ENCODE measurements around the gene SERINC3. TPM values are rescaled to one million over a fixed set of nuclear protein-coding genes. Genes with fewer than 3 reads are reported as not detected.

Gene SERINC3
- total and polyA plus RNA-seq, 2 donors (not counting 3 experiments of a cell fraction or from before 2014, with no cell fraction given) = 83.7 to 177 TPM

DNA sequence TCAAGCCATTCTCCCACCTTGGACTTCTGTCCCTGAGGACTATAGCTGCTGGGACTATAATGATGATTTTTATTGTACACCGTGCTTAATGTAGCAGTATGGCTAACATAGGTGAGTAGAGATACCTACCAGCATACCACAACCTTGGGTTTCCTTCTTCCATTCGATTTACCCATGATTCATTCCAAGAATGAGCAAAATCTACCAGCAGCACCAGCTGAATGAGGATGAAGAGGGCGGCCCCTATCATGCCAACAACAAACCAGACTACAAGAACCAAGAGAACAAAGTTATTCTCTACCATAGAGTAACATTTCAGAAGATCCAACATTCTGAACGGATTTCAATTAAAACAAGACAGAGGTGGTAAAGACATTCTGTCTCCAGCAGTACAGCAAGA is 12.1 kb downstream of the SERINC3 start:
- CTCF ChIA-PET = interaction anchor here (1.3 kb wide), 1 partner anchor 101 kb away, joined by 4 read pairs; no protein-coding TSS in a partner anchor
- no peak overlapping the region for H3K4me2 ChIP-seq (ENCODE audit: insufficient read depth, low read length)
- DNase-seq (ENCODE audit: low read depth, low spot score) (no peak), FAIRE-seq (no peak)
- no peaks in the 10 kb centered on the region for H3K9me1 ChIP-seq (replicated peaks; ENCODE audit: control insufficient read depth, extremely low read depth, insufficient read depth, low read length)
- peaks cover 6 to 9% of the 10 kb centered on the region in 2 experiments for H3K36me3 ChIP-seq (ENCODE audit: control insufficient read depth in 2 of 2, extremely low read depth in 1 of 2, insufficient read depth in 2 of 2, low read length in 2 of 2)
- TF ChIP-seq JUN (IDR thresholded peaks at IDR 0.05; ENCODE audit: borderline replicate concordance, insufficient read depth, insufficient read length, low read depth) = no peak
- TF ChIP-seq GATA2 (IDR thresholded peaks at IDR 0.05; ENCODE audit: insufficient read depth, insufficient read length, low read depth, low read length) = no peak
- TF ChIP-seq EZH2 (IDR thresholded peaks at IDR 0.05; ENCODE audit: borderline replicate concordance, low read depth, low read length, severe bottlenecking) = no peak
- TF ChIP-seq FOS (IDR thresholded peaks at IDR 0.05; ENCODE audit: borderline replicate concordance, insufficient read depth, low read length) = no peak
- TF ChIP-seq, protein P1, sequence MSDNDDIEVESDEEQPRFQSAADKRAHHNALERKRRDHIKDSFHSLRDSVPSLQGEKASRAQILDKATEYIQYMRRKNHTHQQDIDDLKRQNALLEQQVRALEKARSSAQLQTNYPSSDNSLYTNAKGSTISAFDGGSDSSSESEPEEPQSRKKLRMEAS (IDR thresholded peaks at IDR 0.05; ENCODE audit: insufficient read depth, insufficient read length) = no peak
- TF ChIP-seq, protein P2, sequence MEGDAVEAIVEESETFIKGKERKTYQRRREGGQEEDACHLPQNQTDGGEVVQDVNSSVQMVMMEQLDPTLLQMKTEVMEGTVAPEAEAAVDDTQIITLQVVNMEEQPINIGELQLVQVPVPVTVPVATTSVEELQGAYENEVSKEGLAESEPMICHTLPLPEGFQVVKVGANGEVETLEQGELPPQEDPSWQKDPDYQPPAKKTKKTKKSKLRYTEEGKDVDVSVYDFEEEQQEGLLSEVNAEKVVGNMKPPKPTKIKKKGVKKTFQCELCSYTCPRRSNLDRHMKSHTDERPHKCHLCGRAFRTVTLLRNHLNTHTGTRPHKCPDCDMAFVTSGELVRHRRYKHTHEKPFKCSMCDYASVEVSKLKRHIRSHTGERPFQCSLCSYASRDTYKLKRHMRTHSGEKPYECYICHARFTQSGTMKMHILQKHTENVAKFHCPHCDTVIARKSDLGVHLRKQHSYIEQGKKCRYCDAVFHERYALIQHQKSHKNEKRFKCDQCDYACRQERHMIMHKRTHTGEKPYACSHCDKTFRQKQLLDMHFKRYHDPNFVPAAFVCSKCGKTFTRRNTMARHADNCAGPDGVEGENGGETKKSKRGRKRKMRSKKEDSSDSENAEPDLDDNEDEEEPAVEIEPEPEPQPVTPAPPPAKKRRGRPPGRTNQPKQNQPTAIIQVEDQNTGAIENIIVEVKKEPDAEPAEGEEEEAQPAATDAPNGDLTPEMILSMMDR (IDR thresholded peaks at IDR 0.05; ENCODE audit: extremely low read depth in 1 of 2, insufficient read depth in 1 of 2, low read depth in 1 of 2, low read length in 2 of 2) = no peak
- TF ChIP-seq POLR2A (IDR thresholded peaks at IDR 0.05; ENCODE audit: low read depth, low read length) = no peak
- no peak for TF ChIP-seq POLR2AphosphoS5 (IDR thresholded peaks at IDR 0.05; ENCODE audit: insufficient read depth, low read depth, low read length)
- no peak overlapping the region for H3K4me3 ChIP-seq (replicated peaks in 1 of 3; ENCODE audit: insufficient read depth in 1 of 3, low read depth in 1 of 3, low read length in 3 of 3)
- no peaks in the 10 kb centered on the region for H3K27me3 ChIP-seq (ENCODE audit: control insufficient read depth in 2 of 2, insufficient read depth in 2 of 2, low read length in 2 of 2)
- POLR2A ChIA-PET = no interaction called here
- no peak overlapping the region for H3K27ac ChIP-seq (ENCODE audit: insufficient read depth, low read depth, low read length)
- BruUV-seq (replicated peaks) = no TSS peak
- no peaks in the 10 kb centered on the region for H3K4me1 ChIP-seq (ENCODE audit: control insufficient read depth, extremely low read depth, insufficient read depth, low read length)
- no peak overlapping the region for H3K9ac ChIP-seq (replicated peaks; ENCODE audit: extremely low read depth, insufficient read depth, low read length)
- H4K20me1 ChIP-seq (replicated peaks; ENCODE audit: control insufficient read depth, extremely low read depth, insufficient read depth, low read length) = peaks cover 5% of the 10 kb centered on the region
- dilution Hi-C loops (cut with MboI; ENCODE audit: extremely low pct_ligation_motif_present, low sequenced_read_pairs) = no loop called here
- H2AFZ ChIP-seq (ENCODE audit: low read depth, low read length) = no peak overlapping the region
- no peaks in the 10 kb centered on the region for H3K9me3 ChIP-seq (replicated peaks; ENCODE audit: control insufficient read depth, insufficient read depth, low read length)
- H3K79me2 ChIP-seq (ENCODE audit: control insufficient read depth, insufficient read depth, low read length) = peaks cover 14% of the 10 kb centered on the region
- intact Hi-C loops (cut with micrococcal nuclease) = no loop called here

Measured in endothelial cell of umbilical vein (primary cell).